ENCODE results near the gene DNAH14. TPM values are rescaled to one million over a fixed set of nuclear protein-coding genes. Genes with fewer than 3 reads are reported as not detected.

Gene DNAH14
- total and polyA plus RNA-seq, 2 of the 8 experiments (the other 6 are each of a cell fraction or from before 2014, with no cell fraction given), result 8.4 to 40.7 TPM

DNA sequence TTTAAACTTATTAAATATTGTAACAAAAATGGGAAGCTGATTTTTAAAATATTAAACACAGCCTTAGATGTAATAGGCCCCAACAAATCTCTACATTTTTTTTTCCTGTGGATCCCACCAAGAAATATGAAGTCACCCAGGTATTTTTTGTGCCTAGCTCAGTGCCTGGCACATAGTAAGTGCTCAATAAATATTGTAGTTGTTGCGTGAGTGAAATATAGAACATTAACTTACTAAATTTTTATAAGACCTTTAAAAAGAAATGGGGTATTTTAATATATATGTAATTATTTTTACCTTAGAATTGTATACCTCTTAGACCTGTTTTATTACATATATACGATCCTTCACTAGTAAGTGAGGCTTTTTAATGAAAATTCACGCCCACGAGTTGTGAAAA is 569 bp upstream of the DNAH14 start (continued):
- no peak for TF ChIP-seq TEAD4 (IDR thresholded peaks at IDR 0.05; ENCODE audit: low read depth, low read length)
- TF ChIP-seq CHD2 (IDR thresholded peaks at IDR 0.05; ENCODE audit: low read length), result no peak
- TF ChIP-seq, protein P1, sequence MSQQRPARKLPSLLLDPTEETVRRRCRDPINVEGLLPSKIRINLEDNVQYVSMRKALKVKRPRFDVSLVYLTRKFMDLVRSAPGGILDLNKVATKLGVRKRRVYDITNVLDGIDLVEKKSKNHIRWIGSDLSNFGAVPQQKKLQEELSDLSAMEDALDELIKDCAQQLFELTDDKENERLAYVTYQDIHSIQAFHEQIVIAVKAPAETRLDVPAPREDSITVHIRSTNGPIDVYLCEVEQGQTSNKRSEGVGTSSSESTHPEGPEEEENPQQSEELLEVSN (IDR thresholded peaks at IDR 0.05), result no peak
- no peak for TF ChIP-seq TAF1 (IDR thresholded peaks at IDR 0.05; ENCODE audit: low read depth, low read length)

All from H1 (cell line).